WTC11 (cell line): ENCODE data around the gene ROMO1. TPM values are rescaled to one million over a fixed set of nuclear protein-coding genes. Genes with fewer than 3 reads are reported as not detected.

Experiments used
- ATAC-seq: fragments of 200-7000 bp; cut with Tn5 transposase; 2 replicates; pipeline ENCODE4 v1.10.0; 2021; ENCODE audit warnings: mild to moderate bottlenecking, moderate library complexity
- CTCF ChIA-PET: fragments of 300-600 bp; sonication (Branson Sonifier 250); formaldehyde crosslinking; loops from one replicate; lab custom pipeline; 2021; ENCODE audit warnings: antibody characterized with exemption; lab: Charles Lee
- POLR2A ChIA-PET: fragments of 350-600 bp; sonication (Branson Sonifier 250); formaldehyde crosslinking; loops from one replicate; lab custom pipeline; 2021; ENCODE audit warnings: antibody characterized with exemption; lab: Charles Lee
- DNase-seq: peaks from one replicate; pipeline ENCODE4 v3.0.0; 2021; ENCODE audit warnings: low spot score
- H3K27ac Mint-ChIP-seq: 2 replicates; pipeline ENCODE4 v1.8.0; 2021; ENCODE audit warnings: mixed read lengths
- H3K27me3 Mint-ChIP-seq: 2 replicates; pipeline ENCODE4 v1.8.0; 2021; ENCODE audit warnings: low read depth, mild to moderate bottlenecking, moderate library complexity, mixed read lengths
- H3K36me3 Mint-ChIP-seq: 2 replicates; pipeline ENCODE4 v1.8.0; 2021; ENCODE audit warnings: mixed read lengths
- H3K4me1 Mint-ChIP-seq: 2 replicates; pipeline ENCODE4 v1.8.0; 2022; ENCODE audit warnings: mixed read lengths
- H3K4me3 Mint-ChIP-seq: 2 replicates; pipeline ENCODE4 v1.8.0; 2021; ENCODE audit warnings: mild to moderate bottlenecking, moderate library complexity, mixed read lengths
- H3K9me3 Mint-ChIP-seq: 2 replicates; pipeline ENCODE4 v1.8.0; 2021; ENCODE audit warnings: mixed read lengths
- AR ChIP-seq: fragments of 250-450 bp; sonication (Bioruptor Pico); IDR thresholded peaks from 2 replicates; pipeline ENCODE4 v1.9.0; 2021; ENCODE audit warnings: mild to moderate bottlenecking
- ATF1 ChIP-seq: sonication (generic); formaldehyde crosslinking; IDR thresholded peaks from 2 replicates; pipeline ENCODE4 v1.8.1; 2023; ENCODE audit warnings: mild to moderate bottlenecking, moderate library complexity, missing genetic modification reagents
- ATF2 ChIP-seq: sonication (generic); formaldehyde crosslinking; IDR thresholded peaks from 2 replicates; pipeline ENCODE4 v1.8.1; 2022; ENCODE audit warnings: low read depth, missing genetic modification reagents, borderline replicate concordance
- CTCF ChIP-seq: fragments of 200-600 bp; IDR thresholded peaks from 2 replicates; pipeline ENCODE4 v1.8.0; 2022; ENCODE audit warnings: antibody characterized with exemption
- E2F5 ChIP-seq: sonication (generic); formaldehyde crosslinking; IDR thresholded peaks from 2 replicates; pipeline ENCODE4 v1.8.1; 2022; ENCODE audit warnings: mild to moderate bottlenecking, moderate library complexity, missing genetic modification reagents
- EMX1 ChIP-seq: fragments of 250-450 bp; sonication (Bioruptor Pico); IDR thresholded peaks from 2 replicates; pipeline ENCODE4 v1.8.0; 2021; ENCODE audit warnings: mild to moderate bottlenecking
- ESRRA ChIP-seq: sonication (generic); formaldehyde crosslinking; IDR thresholded peaks from 2 replicates; pipeline ENCODE4 v1.8.1; 2022; ENCODE audit warnings: mild to moderate bottlenecking, missing genetic modification reagents, borderline replicate concordance
- KAT7 ChIP-seq: sonication (generic); formaldehyde crosslinking; IDR thresholded peaks from 2 replicates; pipeline ENCODE4 v1.8.1; 2023; ENCODE audit warnings: missing genetic modification reagents, mild to moderate bottlenecking, borderline replicate concordance
- NFATC4 ChIP-seq: fragments of 250-450 bp; sonication (Bioruptor Pico); IDR thresholded peaks from 2 replicates; pipeline ENCODE4 v1.9.0; 2021; ENCODE audit warnings: mild to moderate bottlenecking
- NR1H2 ChIP-seq: sonication (generic); formaldehyde crosslinking; IDR thresholded peaks from 2 replicates; pipeline ENCODE4 v1.9.0; 2021; ENCODE audit warnings: mild to moderate bottlenecking, moderate library complexity, missing genetic modification reagents
- NR3C1 ChIP-seq: sonication (generic); formaldehyde crosslinking; conservative IDR thresholded peaks from 2 replicates; pipeline ENCODE4 v1.8.1; 2023; ENCODE audit warnings: low read depth, mild to moderate bottlenecking, missing genetic modification reagents
- ZBTB43 ChIP-seq: sonication (generic); formaldehyde crosslinking; IDR thresholded peaks from 2 replicates; pipeline ENCODE4 v1.8.1; 2023; ENCODE audit warnings: mild to moderate bottlenecking, missing genetic modification reagents
- ZNF263 ChIP-seq: sonication (generic); formaldehyde crosslinking; IDR thresholded peaks from 2 replicates; pipeline ENCODE4 v1.8.1; 2022; ENCODE audit warnings: low read depth, mild to moderate bottlenecking, moderate library complexity, missing genetic modification reagents
- ZNF423 ChIP-seq: fragments of 250-450 bp; sonication (Bioruptor Pico); IDR thresholded peaks from 2 replicates; pipeline ENCODE4 v2.1.2; 2022; ENCODE audit warnings: mild to moderate bottlenecking, moderate library complexity
- ZNF671 ChIP-seq: fragments of 250-450 bp; sonication (Bioruptor Pico); IDR thresholded peaks from 2 replicates; pipeline ENCODE4 v1.8.0; 2021; ENCODE audit warnings: mild to moderate bottlenecking
- total RNA-seq: library from RNA; stranded (reverse); gene quantifications from 3 replicates; pipeline ENCODE4 v1.2.3, GENCODE V29; 2021
- TF ChIP-seq, protein P1 (sequence below): fragments of 250-450 bp; sonication (Bioruptor Pico); IDR thresholded peaks from 2 replicates; pipeline ENCODE4 v1.9.0; 2021; ENCODE audit warnings: mild to moderate bottlenecking, borderline replicate concordance
- TF ChIP-seq, protein P2 (sequence below): sonication (generic); formaldehyde crosslinking; IDR thresholded peaks from 2 replicates; pipeline ENCODE4 v1.8.1; 2022; ENCODE audit warnings: mild to moderate bottlenecking, missing genetic modification reagents, moderate library complexity, borderline replicate concordance
- TF ChIP-seq, protein P3 (sequence below): sonication (generic); formaldehyde crosslinking; conservative IDR thresholded peaks from 2 replicates; pipeline ENCODE4 v1.8.1; 2023; ENCODE audit warnings: mild to moderate bottlenecking, low read depth, missing genetic modification reagents, moderate library complexity

The ROMO1 gene
- total RNA-seq, 1 experiment from 2014 or later, result 213 TPM

DNA sequence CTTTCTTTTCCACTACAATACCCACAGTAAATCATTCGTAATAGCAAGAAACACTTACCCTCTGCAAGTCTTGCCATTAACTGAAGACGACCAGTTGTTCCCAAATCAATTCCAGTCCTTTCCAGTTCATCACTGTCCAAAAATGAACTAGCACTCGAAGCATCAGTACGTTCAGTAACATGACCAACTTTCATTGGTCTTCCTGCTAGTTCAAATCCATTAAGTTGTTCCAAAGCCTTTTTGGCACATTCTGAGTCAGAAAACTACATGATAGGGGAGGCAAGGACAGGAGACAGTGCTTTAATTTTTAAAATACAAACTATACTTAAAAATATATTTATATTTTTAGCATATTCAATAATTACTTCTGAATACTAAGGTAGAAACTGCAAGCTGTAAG, 14.9 kb downstream of the ROMO1 start:
- peaks cover 84% of the 10 kb centered on the region for H3K36me3 Mint-ChIP-seq
- no peak for DNase-seq
- no peaks in the 10 kb centered on the region for H3K4me1 Mint-ChIP-seq
- TF ChIP-seq, protein P1, sequence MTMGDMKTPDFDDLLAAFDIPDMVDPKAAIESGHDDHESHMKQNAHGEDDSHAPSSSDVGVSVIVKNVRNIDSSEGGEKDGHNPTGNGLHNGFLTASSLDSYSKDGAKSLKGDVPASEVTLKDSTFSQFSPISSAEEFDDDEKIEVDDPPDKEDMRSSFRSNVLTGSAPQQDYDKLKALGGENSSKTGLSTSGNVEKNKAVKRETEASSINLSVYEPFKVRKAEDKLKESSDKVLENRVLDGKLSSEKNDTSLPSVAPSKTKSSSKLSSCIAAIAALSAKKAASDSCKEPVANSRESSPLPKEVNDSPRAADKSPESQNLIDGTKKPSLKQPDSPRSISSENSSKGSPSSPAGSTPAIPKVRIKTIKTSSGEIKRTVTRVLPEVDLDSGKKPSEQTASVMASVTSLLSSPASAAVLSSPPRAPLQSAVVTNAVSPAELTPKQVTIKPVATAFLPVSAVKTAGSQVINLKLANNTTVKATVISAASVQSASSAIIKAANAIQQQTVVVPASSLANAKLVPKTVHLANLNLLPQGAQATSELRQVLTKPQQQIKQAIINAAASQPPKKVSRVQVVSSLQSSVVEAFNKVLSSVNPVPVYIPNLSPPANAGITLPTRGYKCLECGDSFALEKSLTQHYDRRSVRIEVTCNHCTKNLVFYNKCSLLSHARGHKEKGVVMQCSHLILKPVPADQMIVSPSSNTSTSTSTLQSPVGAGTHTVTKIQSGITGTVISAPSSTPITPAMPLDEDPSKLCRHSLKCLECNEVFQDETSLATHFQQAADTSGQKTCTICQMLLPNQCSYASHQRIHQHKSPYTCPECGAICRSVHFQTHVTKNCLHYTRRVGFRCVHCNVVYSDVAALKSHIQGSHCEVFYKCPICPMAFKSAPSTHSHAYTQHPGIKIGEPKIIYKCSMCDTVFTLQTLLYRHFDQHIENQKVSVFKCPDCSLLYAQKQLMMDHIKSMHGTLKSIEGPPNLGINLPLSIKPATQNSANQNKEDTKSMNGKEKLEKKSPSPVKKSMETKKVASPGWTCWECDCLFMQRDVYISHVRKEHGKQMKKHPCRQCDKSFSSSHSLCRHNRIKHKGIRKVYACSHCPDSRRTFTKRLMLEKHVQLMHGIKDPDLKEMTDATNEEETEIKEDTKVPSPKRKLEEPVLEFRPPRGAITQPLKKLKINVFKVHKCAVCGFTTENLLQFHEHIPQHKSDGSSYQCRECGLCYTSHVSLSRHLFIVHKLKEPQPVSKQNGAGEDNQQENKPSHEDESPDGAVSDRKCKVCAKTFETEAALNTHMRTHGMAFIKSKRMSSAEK (CRISPR knock-in tag), result no peak
- TF ChIP-seq ZNF671 (CRISPR knock-in tag) (no peak), NFATC4 (no peak), ESRRA (CRISPR knock-in tag) (no peak), KAT7 (no peak), ATF2 (CRISPR knock-in tag) (no peak), ATF1 (no peak), NR3C1 (no peak), CTCF (no peak), NR1H2 (CRISPR knock-in tag) (no peak)
- TF ChIP-seq, protein P2, sequence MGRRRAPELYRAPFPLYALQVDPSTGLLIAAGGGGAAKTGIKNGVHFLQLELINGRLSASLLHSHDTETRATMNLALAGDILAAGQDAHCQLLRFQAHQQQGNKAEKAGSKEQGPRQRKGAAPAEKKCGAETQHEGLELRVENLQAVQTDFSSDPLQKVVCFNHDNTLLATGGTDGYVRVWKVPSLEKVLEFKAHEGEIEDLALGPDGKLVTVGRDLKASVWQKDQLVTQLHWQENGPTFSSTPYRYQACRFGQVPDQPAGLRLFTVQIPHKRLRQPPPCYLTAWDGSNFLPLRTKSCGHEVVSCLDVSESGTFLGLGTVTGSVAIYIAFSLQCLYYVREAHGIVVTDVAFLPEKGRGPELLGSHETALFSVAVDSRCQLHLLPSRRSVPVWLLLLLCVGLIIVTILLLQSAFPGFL (CRISPR knock-in tag), result no peak
- peak overlapping the region; percentile 3; the same call in 1 of the 2 replicates for H3K27ac Mint-ChIP-seq
- no peaks in the 10 kb centered on the region for H3K27me3 Mint-ChIP-seq
- H3K9me3 Mint-ChIP-seq, result no peaks in the 10 kb centered on the region
- POLR2A ChIA-PET, result no interaction called here
- H3K4me3 Mint-ChIP-seq, result no peak overlapping the region
- no peak for ATAC-seq
- CTCF ChIA-PET, result no interaction called here

DNA sequence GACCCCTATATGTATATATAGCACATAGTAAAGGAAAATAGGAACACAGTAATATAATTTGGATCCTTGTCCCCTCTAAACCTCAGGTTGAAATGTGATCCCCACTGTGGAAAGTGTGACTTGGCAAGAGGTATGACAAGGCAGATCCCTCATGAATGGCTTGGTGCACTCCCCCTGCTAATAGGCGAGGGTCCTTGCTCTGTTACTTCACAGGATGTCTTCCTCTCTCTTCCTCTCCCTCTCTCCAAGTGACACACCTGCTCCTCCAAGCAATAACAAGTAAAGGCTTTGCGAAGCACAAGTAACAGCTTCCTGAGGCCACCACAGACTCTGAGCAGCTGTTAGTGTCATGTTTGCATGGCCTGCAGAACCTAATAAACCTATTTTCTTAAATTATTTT, 16.4 kb downstream of the ROMO1 start:
- no peak for DNase-seq
- Mint-ChIP-seq H3K4me1 (no peaks in the 10 kb centered on the region), H3K4me3 (no peak overlapping the region), H3K9me3 (no peaks in the 10 kb centered on the region), H3K27me3 (no peaks in the 10 kb centered on the region), H3K27ac (no peak overlapping the region), H3K36me3 (peaks cover 84% of the 10 kb centered on the region)
- ChIA-PET CTCF (no interaction called here), POLR2A (no interaction called here)
- ATAC-seq, result no peak
- TF ChIP-seq EMX1, result no peak
- TF ChIP-seq, protein P3, sequence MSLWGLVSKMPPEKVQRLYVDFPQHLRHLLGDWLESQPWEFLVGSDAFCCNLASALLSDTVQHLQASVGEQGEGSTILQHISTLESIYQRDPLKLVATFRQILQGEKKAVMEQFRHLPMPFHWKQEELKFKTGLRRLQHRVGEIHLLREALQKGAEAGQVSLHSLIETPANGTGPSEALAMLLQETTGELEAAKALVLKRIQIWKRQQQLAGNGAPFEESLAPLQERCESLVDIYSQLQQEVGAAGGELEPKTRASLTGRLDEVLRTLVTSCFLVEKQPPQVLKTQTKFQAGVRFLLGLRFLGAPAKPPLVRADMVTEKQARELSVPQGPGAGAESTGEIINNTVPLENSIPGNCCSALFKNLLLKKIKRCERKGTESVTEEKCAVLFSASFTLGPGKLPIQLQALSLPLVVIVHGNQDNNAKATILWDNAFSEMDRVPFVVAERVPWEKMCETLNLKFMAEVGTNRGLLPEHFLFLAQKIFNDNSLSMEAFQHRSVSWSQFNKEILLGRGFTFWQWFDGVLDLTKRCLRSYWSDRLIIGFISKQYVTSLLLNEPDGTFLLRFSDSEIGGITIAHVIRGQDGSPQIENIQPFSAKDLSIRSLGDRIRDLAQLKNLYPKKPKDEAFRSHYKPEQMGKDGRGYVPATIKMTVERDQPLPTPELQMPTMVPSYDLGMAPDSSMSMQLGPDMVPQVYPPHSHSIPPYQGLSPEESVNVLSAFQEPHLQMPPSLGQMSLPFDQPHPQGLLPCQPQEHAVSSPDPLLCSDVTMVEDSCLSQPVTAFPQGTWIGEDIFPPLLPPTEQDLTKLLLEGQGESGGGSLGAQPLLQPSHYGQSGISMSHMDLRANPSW, result no peak
- TF ChIP-seq ZNF263 (CRISPR knock-in tag), result no peak
- TF ChIP-seq E2F5, result no peak
- no peak for TF ChIP-seq AR
- TF ChIP-seq ZNF423 (CRISPR knock-in tag), result no peak
- no peak for TF ChIP-seq ZBTB43 (CRISPR knock-in tag)
